SW480 (cell line): Measurements from ENCODE around the gene SHISAL1.
"Not testable (repeated sequence)": the region's sequence is repeated elsewhere in the genome, so short reads cannot be mapped to it uniquely, and the experiment has no call there.

Source experiments
- DNase-seq: peaks from one replicate; pipeline ENCODE4 v3.0.0-alpha.2; 2016; ENCODE audit warnings: low spot score

SHISAL1 gene

DNA sequence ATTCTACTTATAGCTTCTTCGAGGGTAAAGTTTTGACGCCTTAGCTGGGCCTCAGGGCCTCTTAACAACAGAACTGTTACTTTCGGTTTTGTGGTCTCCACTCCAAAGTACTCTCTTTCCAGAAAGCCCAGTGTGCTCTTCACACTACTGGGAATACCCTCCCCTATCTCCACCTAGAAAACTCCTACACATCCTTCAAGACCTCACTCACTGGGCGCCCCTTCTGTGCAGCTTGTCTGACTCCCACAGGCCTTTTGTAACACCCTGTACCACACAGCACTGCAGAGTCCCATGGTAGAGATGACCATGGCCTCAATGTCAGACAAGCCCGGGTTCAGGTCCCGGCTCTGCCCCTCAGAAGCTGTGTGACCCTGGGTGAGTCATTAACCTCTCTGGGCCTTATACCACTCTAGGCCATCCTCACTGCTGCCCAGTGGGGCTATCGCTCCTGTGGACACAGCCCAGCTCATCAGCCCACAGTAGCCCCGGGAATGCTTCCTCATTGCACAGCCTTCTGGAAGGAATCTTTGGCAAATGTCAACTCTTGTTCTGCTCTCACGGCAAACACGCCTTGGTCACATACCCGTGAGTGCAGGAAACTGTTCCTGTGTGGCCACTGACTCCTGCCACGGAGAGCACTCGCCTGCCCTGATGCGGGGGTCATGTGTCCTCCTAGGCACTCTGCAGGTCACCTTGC lies 51.4 kb downstream of the SHISAL1 start:
- DNase-seq = no peak

DNA sequence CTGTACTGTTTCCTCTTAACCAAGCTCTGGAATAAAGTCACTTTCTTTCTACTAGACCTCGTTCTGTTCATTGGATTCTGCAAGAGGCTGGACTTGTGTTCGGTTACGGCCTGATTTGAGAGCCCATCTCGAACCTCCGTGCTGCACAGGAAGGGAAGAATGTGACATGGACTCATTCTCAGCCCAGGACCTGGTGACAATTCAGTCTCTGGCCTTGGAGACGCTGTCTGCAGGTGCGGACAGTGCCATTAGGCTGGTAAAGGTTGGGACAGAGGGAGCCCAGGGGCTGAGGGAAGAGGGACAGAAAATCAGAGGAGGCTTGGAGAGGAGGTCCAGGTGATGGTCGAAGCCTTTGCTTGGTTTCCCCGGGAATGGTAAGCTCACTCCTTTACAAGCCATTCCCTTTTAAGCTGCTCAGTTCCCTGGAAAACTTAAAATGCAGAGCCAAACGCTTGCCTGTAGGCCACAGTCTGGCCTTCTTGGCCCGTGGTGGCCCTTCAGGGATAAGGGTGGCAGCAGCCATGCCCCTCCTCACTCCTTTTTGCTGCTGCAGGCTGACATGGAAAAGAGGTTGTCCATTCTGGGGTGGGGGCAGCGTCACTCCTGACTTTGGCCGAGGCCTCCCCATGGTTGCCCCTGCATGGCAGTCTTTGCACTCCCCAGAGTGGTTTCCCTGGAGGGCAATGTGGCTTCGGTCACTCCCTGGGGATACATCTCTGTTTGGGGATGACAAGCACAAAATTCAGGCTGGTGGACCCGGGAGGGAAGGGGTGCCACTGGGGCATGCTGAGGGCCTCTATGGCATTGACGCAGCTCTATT lies 52.3 kb downstream of the SHISAL1 start:
- DNase-seq = no peak

GRCh38 chr22:44259366-44260215 lies 53.2 kb downstream of the SHISAL1 start:
- DNase-seq = no peak

DNA sequence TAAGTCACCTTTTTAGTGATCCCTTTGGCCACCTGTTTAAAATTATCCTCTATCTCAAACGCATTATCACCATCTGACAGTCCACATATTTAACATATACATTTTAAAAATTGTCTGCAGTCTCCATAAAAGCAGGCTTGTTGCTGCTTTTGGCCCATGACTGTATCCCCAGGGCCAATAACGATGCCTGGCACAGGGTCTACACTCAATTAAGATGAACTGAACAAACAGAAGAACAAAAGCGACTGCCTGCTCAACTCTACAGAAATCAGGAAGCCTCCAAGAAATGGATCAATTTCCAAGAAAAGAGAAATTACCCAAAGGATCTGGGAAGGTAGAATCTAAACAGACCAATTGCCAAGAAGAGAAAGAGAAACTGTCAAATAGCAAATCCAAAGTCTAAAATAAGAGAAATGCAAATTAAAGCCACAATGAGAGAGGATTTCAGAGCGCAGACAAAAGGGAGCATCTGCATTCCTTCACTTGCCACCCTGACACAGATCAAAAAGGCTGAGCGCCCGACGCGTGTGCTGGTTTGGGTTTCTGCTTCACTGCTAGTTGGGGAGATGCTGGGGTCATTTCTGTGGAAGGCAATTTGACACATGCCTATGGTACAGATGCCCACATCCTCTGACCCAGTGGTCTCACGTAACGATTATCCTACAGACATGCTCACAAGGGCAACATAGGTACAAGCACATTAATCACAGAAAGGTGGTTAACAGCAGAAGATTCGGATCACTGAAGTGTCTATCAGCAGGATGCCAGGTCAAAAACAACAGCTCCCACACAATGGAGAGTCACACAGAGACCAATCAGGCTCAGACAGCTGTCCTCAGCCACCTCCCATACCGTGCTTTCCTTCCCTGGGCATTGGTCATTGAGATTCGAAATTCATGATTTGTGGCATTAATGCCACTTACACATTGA lies 55.9 kb downstream of the SHISAL1 start:
- no peak for DNase-seq

DNA sequence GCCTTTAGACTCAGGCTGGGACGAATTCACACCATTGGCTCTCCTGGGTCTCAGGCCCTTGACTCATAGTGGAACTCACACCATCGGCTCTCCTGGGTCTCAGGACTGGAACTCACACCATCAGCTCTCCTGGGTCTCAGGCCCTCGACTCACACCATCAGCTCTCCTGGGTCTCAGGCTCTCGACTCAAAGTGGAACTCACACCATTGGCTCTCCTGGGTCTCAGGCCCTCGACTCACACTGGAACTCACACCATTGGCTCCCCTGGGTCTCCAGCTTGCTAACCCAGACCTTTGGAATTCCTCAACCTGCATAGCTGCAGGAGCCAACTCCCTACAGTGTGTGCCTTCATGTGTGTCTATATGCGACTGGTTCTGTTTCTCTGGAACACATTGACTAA lies 56.7 kb downstream of the SHISAL1 start:
- DNase-seq = no peak

GRCh38 chr22:44254811-44255210 lies 57.9 kb downstream of the SHISAL1 start:
- DNase-seq = no peak

GRCh38 chr22:44249376-44250147 lies 63.2 kb downstream of the SHISAL1 start:
- no peak for DNase-seq

GRCh38 chr22:44248926-44249325 lies 63.8 kb downstream of the SHISAL1 start:
- DNase-seq = no peak

DNA sequence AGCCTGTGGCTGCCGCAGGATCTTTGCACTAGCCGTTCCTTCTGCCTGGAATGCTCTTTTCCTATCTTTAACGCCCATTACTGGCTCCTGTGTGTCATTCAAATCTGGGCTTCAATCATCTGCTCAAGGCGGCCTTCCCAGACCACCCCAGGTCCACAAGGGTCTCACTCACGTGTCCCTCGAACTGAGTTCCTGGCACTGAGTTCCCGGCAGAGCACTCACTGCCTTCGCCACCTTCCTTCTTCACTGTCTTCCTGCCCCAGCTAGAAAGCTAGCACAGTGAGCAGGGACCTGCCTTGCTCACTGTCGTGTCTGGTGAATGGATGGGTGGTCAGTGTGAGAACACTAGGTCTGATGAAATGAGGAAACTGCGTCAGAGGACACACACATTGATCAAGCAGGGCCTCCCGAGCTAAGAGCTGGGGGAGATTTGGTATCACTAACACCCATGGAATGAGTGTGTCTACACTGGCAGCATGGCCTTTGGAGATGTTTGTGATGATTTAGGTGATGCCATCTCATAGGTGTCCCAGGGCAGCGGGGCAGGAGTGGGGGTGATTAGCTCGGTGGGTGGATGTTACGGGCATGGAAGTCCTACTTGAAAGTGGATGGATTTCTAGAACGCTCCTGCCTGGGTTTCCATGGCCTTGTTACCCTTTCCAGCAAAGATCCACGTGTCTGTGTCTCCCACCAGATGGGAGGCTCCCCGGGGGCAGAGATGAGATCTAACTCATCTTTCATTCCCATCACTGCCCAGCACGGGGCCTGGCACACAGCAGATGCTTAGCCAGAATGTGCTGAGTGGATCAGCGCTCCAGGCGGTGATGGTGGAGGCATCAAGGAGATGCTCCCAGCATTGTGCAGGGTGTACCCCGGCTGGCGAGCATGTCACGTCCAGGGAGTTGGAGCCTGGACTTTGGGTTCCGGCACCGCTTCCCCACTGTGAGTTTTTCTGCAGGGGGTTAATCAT lies 64.5 kb downstream of the SHISAL1 start:
- no peak for DNase-seq

DNA sequence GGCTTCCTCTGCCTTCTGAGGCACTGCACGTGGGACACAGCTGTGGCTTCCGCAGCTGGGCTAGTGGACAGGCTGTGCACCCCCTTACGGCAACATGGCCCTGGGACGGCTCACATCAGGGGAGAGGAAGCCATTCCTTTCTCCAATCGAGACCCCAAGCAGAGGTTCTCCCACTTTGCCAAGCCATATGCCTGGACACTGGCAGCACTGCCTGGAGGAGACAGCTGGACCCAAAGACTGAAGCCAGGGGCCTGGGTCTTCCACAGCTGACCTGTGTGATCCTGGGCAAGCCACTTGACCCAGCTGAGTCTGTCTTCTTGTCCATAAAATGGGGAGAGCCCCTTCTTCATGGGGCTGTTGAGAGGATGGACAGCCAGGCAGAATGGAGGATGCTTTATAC lies 65.4 kb downstream of the SHISAL1 start:
- no peak for DNase-seq

GRCh38 chr22:44246615-44247326 lies 66.0 kb downstream of the SHISAL1 start:
- DNase-seq = no peak

- DNase-seq = no peak
Measured at GRCh38 chr22:44245867-44246266, 66.9 kb downstream of the SHISAL1 start.

DNA sequence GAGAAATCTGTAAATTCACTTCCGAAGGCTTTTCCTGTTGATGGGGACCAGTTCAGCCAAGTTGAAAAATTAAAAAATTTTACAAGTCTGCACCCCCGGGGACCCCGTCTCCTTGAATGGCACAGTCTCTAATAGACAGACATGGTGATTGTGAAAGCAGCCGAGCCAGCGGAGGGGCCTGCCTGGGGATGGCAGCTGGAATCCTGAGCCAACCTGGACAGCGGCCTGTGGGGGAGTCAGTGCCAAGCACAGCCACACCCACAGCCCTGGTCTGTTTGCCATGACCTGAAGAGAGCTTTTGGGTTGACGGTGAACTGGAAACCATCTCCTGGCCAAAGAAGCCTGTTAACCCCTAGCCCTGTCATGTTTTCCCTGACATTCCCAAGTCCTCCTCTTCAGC lies 67.3 kb downstream of the SHISAL1 start:
- no peak for DNase-seq

GRCh38 chr22:44244265-44244822 lies 68.4 kb downstream of the SHISAL1 start:
- no peak for DNase-seq

GRCh38 chr22:44243761-44244160 lies 69.0 kb downstream of the SHISAL1 start:
- DNase-seq = no peak

- no peak for DNase-seq
Measured at GRCh38 chr22:44242946-44243724, 69.6 kb downstream of the SHISAL1 start.

DNA sequence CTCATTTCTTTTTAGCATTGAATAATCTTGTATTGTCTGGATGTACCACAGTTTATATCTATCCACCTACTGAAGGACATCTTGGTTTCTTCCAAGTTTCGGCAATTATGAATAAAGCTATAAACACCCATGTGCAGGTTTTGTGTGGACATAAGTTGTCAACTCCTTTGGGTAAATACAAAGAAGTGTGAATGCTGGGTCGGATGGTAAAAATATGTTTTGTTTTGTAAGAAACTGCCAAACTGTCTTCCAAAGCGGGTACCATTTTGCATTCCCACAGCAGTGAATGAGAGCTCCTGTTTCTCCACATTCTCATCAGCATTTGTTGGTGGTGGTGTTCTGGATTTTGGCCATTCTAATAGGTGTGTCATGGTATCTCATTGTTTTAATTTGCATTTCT lies 71.6 kb downstream of the SHISAL1 start:
- not testable (repeated sequence) for DNase-seq

DNA sequence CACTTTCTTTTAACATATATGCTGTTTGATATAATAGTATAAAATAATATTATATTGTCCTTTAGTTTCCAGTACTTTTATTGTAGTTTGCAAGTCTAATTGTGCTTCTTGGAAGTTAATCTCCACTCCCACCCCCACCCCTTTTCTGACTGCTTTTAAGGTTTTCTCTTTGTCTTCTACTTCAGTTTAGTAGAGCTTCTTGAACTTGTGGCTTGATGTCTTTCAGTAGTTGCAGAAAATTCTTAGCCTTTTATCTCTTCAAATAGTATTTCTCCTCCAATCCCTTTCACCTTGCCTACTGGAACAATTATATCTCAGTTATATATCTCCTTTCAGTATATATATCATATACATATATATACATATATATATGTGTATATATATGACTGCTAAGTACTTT lies 75.5 kb downstream of the SHISAL1 start:
- DNase-seq = no peak
